ENCODE measurements around the gene HDX. TPM values are rescaled to one million over a fixed set of nuclear protein-coding genes. Genes with fewer than 3 reads are reported as not detected.
"Not testable (repeated sequence)": the region's sequence is repeated elsewhere in the genome, so short reads cannot be mapped to it uniquely, and the experiment has no call there.

Gene HDX
- under 1 TPM; 0.60 to 0.70 TPM for total RNA-seq
- polyA plus RNA-seq, result 0.90 TPM

GRCh38 chrX:84501798-84502628 is at the start of gene HDX:
TSS of gene HDX (minus strand) at chrX:84502453. CDS start at chrX:84475397, 27,056 bp downstream.
- Mint-ChIP-seq H3K4me3 (peak within 1 kb of the TSS; percentile 60 to 90 (median 87)), H3K27me3 (peaks cover 0 to 3% of the 10 kb centered on the region in 2 donors), H3K4me1 (peaks cover 0 to 5% (median 4%) of the 10 kb centered on the region in 3 donors), H3K9me3 (peaks cover 0 to 3% (median 0%) of the 10 kb centered on the region in 5 donors), H3K27ac (peak within 1 kb of the TSS in 7 of 8 donors; percentile 18 to 93 (median 85)), H3K36me3 (no peaks in the 10 kb centered on the region)
- Histone ChIP-seq H3K27me3 (ENCODE audit: insufficient read depth, low read length, poor library complexity, severe bottlenecking) (no peaks in the 10 kb centered on the region), H3K9me3 (ENCODE audit: low read length) (no peaks in the 10 kb centered on the region), H3K27ac (ENCODE audit: low read depth, low read length) (peak within 1 kb of the TSS; percentile 4), H3K36me3 (ENCODE audit: insufficient read depth, low read length) (no peaks in the 10 kb centered on the region), H3K4me3 (ENCODE audit: low read length) (peak within 1 kb of the TSS; percentile 60), H3K4me1 (ENCODE audit: insufficient read depth, low read length) (no peaks in the 10 kb centered on the region)
- ChIA-PET POLR2A (no interaction called here), CTCF (no interaction called here)
- DNase-seq, result peak; percentile 3 to 69 (median 26)

GRCh38 chrX:84541315-84541714 is 39.1 kb upstream of the HDX start:
- H3K4me3 Mint-ChIP-seq; H3K27ac ChIP-seq (ENCODE audit: low read depth, low read length); H3K36me3 ChIP-seq (ENCODE audit: insufficient read depth, low read length); H3K9me3 ChIP-seq (ENCODE audit: low read length); H3K4me1 ChIP-seq (ENCODE audit: insufficient read depth, low read length); POLR2A ChIA-PET; CTCF ChIA-PET; DNase-seq; H3K4me3 ChIP-seq (ENCODE audit: low read length); H3K27me3 ChIP-seq (ENCODE audit: insufficient read depth, low read length, poor library complexity, severe bottlenecking); H3K4me1 Mint-ChIP-seq; H3K27me3 Mint-ChIP-seq; H3K27ac Mint-ChIP-seq; H3K36me3 Mint-ChIP-seq: not testable (repeated sequence)
- peaks cover 0 to 19% (median 16%) of the 10 kb centered on the region in 5 donors for H3K9me3 Mint-ChIP-seq

- H3K4me1 Mint-ChIP-seq; H3K4me3 ChIP-seq (ENCODE audit: low read length); H3K27me3 ChIP-seq (ENCODE audit: insufficient read depth, low read length, poor library complexity, severe bottlenecking); H3K4me1 ChIP-seq (ENCODE audit: insufficient read depth, low read length); POLR2A ChIA-PET; H3K27ac Mint-ChIP-seq; H3K27me3 Mint-ChIP-seq; H3K4me3 Mint-ChIP-seq; CTCF ChIA-PET; H3K36me3 ChIP-seq (ENCODE audit: insufficient read depth, low read length); H3K27ac ChIP-seq (ENCODE audit: low read depth, low read length); H3K36me3 Mint-ChIP-seq; DNase-seq; H3K9me3 ChIP-seq (ENCODE audit: low read length): not testable (repeated sequence)
- peaks cover 0 to 17% (median 15%) of the 10 kb centered on the region in 5 donors for H3K9me3 Mint-ChIP-seq
Measured at GRCh38 chrX:84537627-84538026, 35.4 kb upstream of the HDX start.

- no peaks in the 10 kb centered on the region for H3K4me1 ChIP-seq (ENCODE audit: insufficient read depth, low read length)
- ChIA-PET POLR2A (no interaction called here), CTCF (no interaction called here)
- H3K27me3 ChIP-seq (ENCODE audit: insufficient read depth, low read length, poor library complexity, severe bottlenecking), result no peaks in the 10 kb centered on the region
- DNase-seq, result no peak
- Mint-ChIP-seq H3K9me3 (peaks cover 4 to 7% (median 7%) of the 10 kb centered on the region in 5 donors), H3K27ac (no peak overlapping the region), H3K36me3 (peaks cover 0 to 2% (median 0%) of the 10 kb centered on the region in 3 donors), H3K4me3 (no peak overlapping the region), H3K27me3 (peaks cover 0 to 2% of the 10 kb centered on the region in 2 donors), H3K4me1 (no peaks in the 10 kb centered on the region)
- no peak overlapping the region for H3K27ac ChIP-seq (ENCODE audit: low read depth, low read length)
- no peaks in the 10 kb centered on the region for H3K9me3 ChIP-seq (ENCODE audit: low read length)
- no peak overlapping the region for H3K4me3 ChIP-seq (ENCODE audit: low read length)
- H3K36me3 ChIP-seq (ENCODE audit: insufficient read depth, low read length), result no peaks in the 10 kb centered on the region
Measured at GRCh38 chrX:84488426-84488825, 13.8 kb downstream of the HDX start.

- peak overlapping the region in 1 of 8 donors; percentile 44 for H3K27ac Mint-ChIP-seq
- H3K4me1 ChIP-seq (ENCODE audit: insufficient read depth, low read length), result no peaks in the 10 kb centered on the region
- ChIA-PET CTCF (no interaction called here), POLR2A (no interaction called here)
- H3K4me3 ChIP-seq (ENCODE audit: low read length), result no peak overlapping the region
- H3K36me3 Mint-ChIP-seq, result peaks cover 0 to 2% (median 0%) of the 10 kb centered on the region in 3 donors
- no peak overlapping the region for H3K27ac ChIP-seq (ENCODE audit: low read depth, low read length)
- no peak overlapping the region for H3K4me3 Mint-ChIP-seq
- H3K4me1 Mint-ChIP-seq, result no peaks in the 10 kb centered on the region
- H3K27me3 ChIP-seq (ENCODE audit: insufficient read depth, low read length, poor library complexity, severe bottlenecking), result no peaks in the 10 kb centered on the region
- no peaks in the 10 kb centered on the region for H3K36me3 ChIP-seq (ENCODE audit: insufficient read depth, low read length)
- H3K27me3 Mint-ChIP-seq, result peaks cover 0 to 2% of the 10 kb centered on the region in 2 donors
- H3K9me3 ChIP-seq (ENCODE audit: low read length), result no peaks in the 10 kb centered on the region
- no peak for DNase-seq
- H3K9me3 Mint-ChIP-seq, result peaks cover 6 to 7% (median 7%) of the 10 kb centered on the region in 5 donors
Measured at GRCh38 chrX:84487365-84488353, 14.6 kb downstream of the HDX start.

GRCh38 chrX:84479086-84479485 is 23.2 kb downstream of the HDX start:
- POLR2A ChIA-PET, result no interaction called here

GRCh38 chrX:84477114-84477513 is 25.1 kb downstream of the HDX start:
- Histone ChIP-seq H3K27me3 (ENCODE audit: insufficient read depth, low read length, poor library complexity, severe bottlenecking) (no peaks in the 10 kb centered on the region), H3K4me1 (ENCODE audit: insufficient read depth, low read length) (no peaks in the 10 kb centered on the region), H3K4me3 (ENCODE audit: low read length) (no peak overlapping the region), H3K27ac (ENCODE audit: low read depth, low read length) (no peak overlapping the region), H3K9me3 (ENCODE audit: low read length) (no peaks in the 10 kb centered on the region), H3K36me3 (ENCODE audit: insufficient read depth, low read length) (no peaks in the 10 kb centered on the region)
- Mint-ChIP-seq H3K4me3 (no peak overlapping the region), H3K27me3 (no peaks in the 10 kb centered on the region), H3K4me1 (no peaks in the 10 kb centered on the region), H3K36me3 (no peaks in the 10 kb centered on the region), H3K9me3 (peaks cover 0 to 9% (median 3%) of the 10 kb centered on the region in 5 donors), H3K27ac (no peak overlapping the region)
- POLR2A ChIA-PET, result no interaction called here
- CTCF ChIA-PET, result no interaction called here
- DNase-seq, result no peak

More at GRCh38 chrX:84479086-84479485, 23.2 kb downstream of the HDX start:
- Mint-ChIP-seq H3K4me1 (no peaks in the 10 kb centered on the region), H3K27me3 (no peaks in the 10 kb centered on the region), H3K9me3 (peaks cover 4 to 11% (median 7%) of the 10 kb centered on the region in 5 donors), H3K36me3 (peaks cover 0 to 2% (median 0%) of the 10 kb centered on the region in 3 donors), H3K27ac (no peak overlapping the region), H3K4me3 (no peak overlapping the region)
- H3K9me3 ChIP-seq (ENCODE audit: low read length), result no peaks in the 10 kb centered on the region
- H3K4me1 ChIP-seq (ENCODE audit: insufficient read depth, low read length), result no peaks in the 10 kb centered on the region
- CTCF ChIA-PET, result no interaction called here
- no peak overlapping the region for H3K4me3 ChIP-seq (ENCODE audit: low read length)
- no peak for DNase-seq
- H3K27me3 ChIP-seq (ENCODE audit: insufficient read depth, low read length, poor library complexity, severe bottlenecking), result no peaks in the 10 kb centered on the region
- H3K36me3 ChIP-seq (ENCODE audit: insufficient read depth, low read length), result no peaks in the 10 kb centered on the region
- H3K27ac ChIP-seq (ENCODE audit: low read depth, low read length), result no peak overlapping the region

- no peaks in the 10 kb centered on the region for H3K36me3 Mint-ChIP-seq
- POLR2A ChIA-PET, result no interaction called here
- Histone ChIP-seq H3K4me1 (ENCODE audit: insufficient read depth, low read length) (no peaks in the 10 kb centered on the region), H3K9me3 (ENCODE audit: low read length) (no peaks in the 10 kb centered on the region), H3K36me3 (ENCODE audit: insufficient read depth, low read length) (no peaks in the 10 kb centered on the region), H3K4me3 (ENCODE audit: low read length) (no peak overlapping the region), H3K27ac (ENCODE audit: low read depth, low read length) (no peak overlapping the region), H3K27me3 (ENCODE audit: insufficient read depth, low read length, poor library complexity, severe bottlenecking) (no peaks in the 10 kb centered on the region)
- no peak overlapping the region for H3K27ac Mint-ChIP-seq
- no peaks in the 10 kb centered on the region for H3K4me1 Mint-ChIP-seq
- DNase-seq, result no peak
- H3K9me3 Mint-ChIP-seq, result peaks cover 0 to 2% (median 0%) of the 10 kb centered on the region in 5 donors
- CTCF ChIA-PET, result no interaction called here
- no peaks in the 10 kb centered on the region for H3K27me3 Mint-ChIP-seq
- H3K4me3 Mint-ChIP-seq, result no peak overlapping the region
Measured at GRCh38 chrX:84475596-84475995, 26.7 kb downstream of the HDX start.

Measured in CD8-positive, alpha-beta memory T cell (primary cell).